ENCODE measurements around the gene TPD52L2. TPM values are rescaled to one million over a fixed set of nuclear protein-coding genes. Genes with fewer than 3 reads are reported as not detected.

TPD52L2 gene
- total RNA-seq, 1 experiment from 2014 or later = 175 TPM

- no peak for DNase-seq (ENCODE audit: unreplicated experiment)
- H3K9me3 Mint-ChIP-seq (ENCODE audit: unreplicated experiment) = no peaks in the 10 kb centered on the region
- TF ChIP-seq CTCF (IDR thresholded peaks at IDR 0.05; ENCODE audit: unreplicated experiment) = no peak
- no peaks in the 10 kb centered on the region for H3K27me3 Mint-ChIP-seq (ENCODE audit: insufficient read depth, unreplicated experiment)
- POLR2A ChIA-PET = no interaction called here
- no peak overlapping the region for H3K4me3 Mint-ChIP-seq (ENCODE audit: unreplicated experiment)
- CTCF ChIA-PET = interaction anchor here (0.6 to 0.8 kb wide), 3 partner anchors 72 to 338 kb away, joined by 3 to 5 read pairs (median 3); no protein-coding TSS in a partner anchor
- BruUV-seq (replicated peaks) = no TSS peak
- H3K36me3 Mint-ChIP-seq (ENCODE audit: insufficient read depth, unreplicated experiment) = peaks cover 19% of the 10 kb centered on the region
- H3K4me1 Mint-ChIP-seq (ENCODE audit: insufficient read depth, unreplicated experiment) = no peaks in the 10 kb centered on the region
- peak overlapping the region; percentile 59 for H3K27ac Mint-ChIP-seq (ENCODE audit: low read depth, unreplicated experiment)
- intact Hi-C loops (cut with micrococcal nuclease) = no loop called here
Observed at GRCh38 chr20:63857764-63858392, 7.2 kb upstream of the TPD52L2 start.

DNA sequence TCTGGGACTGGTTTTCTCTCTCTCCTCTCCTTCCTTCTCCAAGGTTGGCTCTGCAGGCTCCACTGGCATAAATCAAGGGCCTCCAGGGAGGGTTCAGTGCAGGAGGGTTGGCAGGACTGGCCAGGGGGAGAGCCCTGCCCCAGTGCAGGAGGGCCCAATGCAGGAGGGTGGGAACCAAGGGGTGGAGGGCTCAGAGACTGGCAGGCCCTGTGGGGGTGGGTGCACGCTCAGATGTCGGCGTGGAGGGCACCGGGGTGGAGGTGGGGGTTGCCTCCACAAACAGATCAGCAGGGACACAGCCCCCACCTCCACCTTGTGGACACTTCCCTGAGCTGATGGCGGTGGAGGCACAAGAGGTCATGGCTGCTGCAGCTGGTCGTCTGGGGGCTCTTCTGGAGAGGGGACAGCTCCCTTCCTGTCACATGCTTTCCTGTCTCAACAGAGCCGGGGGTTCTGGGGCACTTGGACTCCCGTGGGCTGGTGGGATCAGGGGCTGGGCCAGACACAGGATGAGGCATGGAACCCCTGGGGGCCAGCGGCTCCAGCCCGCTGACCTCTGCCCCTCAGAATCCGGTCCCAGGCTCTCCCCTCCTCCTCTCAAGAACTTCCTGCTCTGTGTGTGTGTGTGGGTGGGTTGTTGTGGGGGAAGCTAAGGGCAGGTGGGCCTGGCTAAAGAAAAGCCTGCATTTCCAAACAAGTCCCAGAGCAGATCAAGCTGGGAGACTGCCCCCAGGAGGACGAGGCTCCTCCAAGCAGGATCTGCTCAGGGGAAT, 6.5 kb upstream of the TPD52L2 start:
- BruUV-seq (replicated peaks) = no TSS peak
- Mint-ChIP-seq H3K27ac (ENCODE audit: low read depth, unreplicated experiment) (peak overlapping the region; percentile 59), H3K36me3 (ENCODE audit: insufficient read depth, unreplicated experiment) (peaks cover 23% of the 10 kb centered on the region), H3K4me1 (ENCODE audit: insufficient read depth, unreplicated experiment) (peaks cover 6% of the 10 kb centered on the region), H3K9me3 (ENCODE audit: unreplicated experiment) (no peaks in the 10 kb centered on the region), H3K4me3 (ENCODE audit: unreplicated experiment) (no peak overlapping the region), H3K27me3 (ENCODE audit: insufficient read depth, unreplicated experiment) (no peaks in the 10 kb centered on the region)
- intact Hi-C loops (cut with micrococcal nuclease) = no loop called here
- ChIA-PET POLR2A (no interaction called here), CTCF (no interaction called here)
- no peak for DNase-seq (ENCODE audit: unreplicated experiment)
- no peak for TF ChIP-seq CTCF (IDR thresholded peaks at IDR 0.05; ENCODE audit: unreplicated experiment)

DNA sequence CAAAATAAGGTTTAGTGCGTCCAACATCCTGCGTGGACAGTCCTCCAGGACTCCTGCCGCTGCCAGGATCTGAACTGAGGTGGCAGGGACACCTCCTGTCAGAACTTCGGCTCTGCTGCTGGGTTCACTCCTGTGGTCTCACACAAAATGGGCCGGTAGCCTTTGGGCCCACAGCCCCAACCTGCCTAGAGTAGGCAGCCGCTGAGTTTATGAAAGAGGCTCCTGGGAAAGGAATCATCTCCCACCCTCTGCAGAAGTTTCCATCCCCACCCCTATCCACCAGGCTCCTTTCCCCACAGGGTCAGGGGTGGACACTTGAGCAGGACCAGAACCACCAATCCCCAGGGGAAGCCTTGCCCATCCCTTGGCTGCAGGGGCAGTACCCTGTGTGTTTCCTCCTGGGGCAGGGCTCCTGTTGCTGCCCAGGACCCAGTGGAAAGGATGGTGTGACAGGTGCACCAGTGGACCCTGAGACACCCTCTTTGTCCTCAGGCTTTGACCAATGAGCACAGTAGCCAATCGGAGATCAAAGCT, 5.8 kb upstream of the TPD52L2 start:
- Mint-ChIP-seq H3K27ac (ENCODE audit: low read depth, unreplicated experiment) (no peak overlapping the region), H3K9me3 (ENCODE audit: unreplicated experiment) (no peaks in the 10 kb centered on the region), H3K4me3 (ENCODE audit: unreplicated experiment) (no peak overlapping the region), H3K4me1 (ENCODE audit: insufficient read depth, unreplicated experiment) (peaks cover 9% of the 10 kb centered on the region), H3K36me3 (ENCODE audit: insufficient read depth, unreplicated experiment) (peaks cover 24% of the 10 kb centered on the region), H3K27me3 (ENCODE audit: insufficient read depth, unreplicated experiment) (no peaks in the 10 kb centered on the region)
- ChIA-PET CTCF (no interaction called here), POLR2A (interaction anchor here (0.7 kb wide), 1 partner anchor 185 kb away, joined by 3 read pairs; no protein-coding TSS in a partner anchor)
- BruUV-seq (replicated peaks) = no TSS peak
- intact Hi-C loops (cut with micrococcal nuclease) = no loop called here
- DNase-seq (ENCODE audit: unreplicated experiment) = no peak
- TF ChIP-seq CTCF (IDR thresholded peaks at IDR 0.05; ENCODE audit: unreplicated experiment) = no peak

- peaks cover 9% of the 10 kb centered on the region for H3K4me1 Mint-ChIP-seq (ENCODE audit: insufficient read depth, unreplicated experiment)
- H3K27ac Mint-ChIP-seq (ENCODE audit: low read depth, unreplicated experiment) = no peak overlapping the region
- intact Hi-C loops (cut with micrococcal nuclease) = no loop called here
- DNase-seq (ENCODE audit: unreplicated experiment) = no peak
- TF ChIP-seq CTCF (IDR thresholded peaks at IDR 0.05; ENCODE audit: unreplicated experiment) = no peak
- POLR2A ChIA-PET = no interaction called here
- CTCF ChIA-PET = no interaction called here
- no peaks in the 10 kb centered on the region for H3K27me3 Mint-ChIP-seq (ENCODE audit: insufficient read depth, unreplicated experiment)
- no peaks in the 10 kb centered on the region for H3K9me3 Mint-ChIP-seq (ENCODE audit: unreplicated experiment)
- BruUV-seq (replicated peaks) = no TSS peak
- no peak overlapping the region for H3K4me3 Mint-ChIP-seq (ENCODE audit: unreplicated experiment)
- H3K36me3 Mint-ChIP-seq (ENCODE audit: insufficient read depth, unreplicated experiment) = peaks cover 33% of the 10 kb centered on the region
Observed at GRCh38 chr20:63860325-63861051, 4.6 kb upstream of the TPD52L2 start.
